LoVo (cell line): ENCODE data around the gene NLRP3.
"Not testable (repeated sequence)": the region's sequence is repeated elsewhere in the genome, so short reads cannot be mapped to it uniquely, and the experiment has no call there.

Source experiments
- DNase-seq: peaks from one replicate; pipeline ENCODE4 v3.0.0-alpha.2; 2016; ENCODE audit warnings: low spot score

The NLRP3 gene

DNA sequence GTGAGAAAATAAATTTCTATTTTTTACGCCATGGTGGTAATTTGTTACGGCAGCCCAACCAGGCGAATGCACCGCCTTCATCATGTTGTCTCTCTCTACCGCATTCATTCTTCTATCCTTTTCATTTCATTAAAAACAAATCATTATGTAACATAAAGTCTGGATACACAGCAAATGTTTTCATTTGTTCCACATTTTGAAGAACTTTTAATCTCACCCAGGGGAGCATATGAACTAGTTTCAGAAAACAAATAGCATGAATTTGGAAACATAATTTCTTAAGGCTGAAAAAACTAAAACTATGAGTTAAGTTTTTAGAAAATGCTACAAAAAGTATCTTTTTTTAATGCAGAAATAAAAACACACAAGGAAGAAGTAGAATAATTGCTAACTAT lies 53.2 kb downstream of the NLRP3 start:
- no peak for DNase-seq

DNA sequence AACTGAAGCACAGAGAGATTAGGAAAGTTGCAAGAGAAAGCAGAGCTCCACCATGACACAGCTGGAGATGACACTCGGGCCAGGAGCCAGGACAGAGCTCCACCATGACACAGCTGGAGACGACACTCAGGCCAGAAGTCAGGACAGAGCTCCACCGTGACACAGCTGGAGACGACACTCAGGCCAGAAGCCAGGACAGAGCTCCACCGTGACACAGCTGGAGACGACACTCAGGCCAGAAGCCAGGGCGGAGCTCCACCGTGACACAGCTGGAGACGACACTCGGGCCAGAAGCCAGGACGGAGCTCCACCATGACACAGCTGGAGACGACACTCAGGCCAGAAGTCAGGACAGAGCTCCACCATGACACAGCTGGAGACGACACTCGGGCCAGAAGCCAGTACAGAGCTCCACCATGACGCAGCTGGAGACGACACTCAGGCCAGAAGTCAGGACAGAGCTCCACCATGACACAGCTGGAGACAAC lies 55.0 kb downstream of the NLRP3 start:
- not testable (repeated sequence) for DNase-seq

DNA sequence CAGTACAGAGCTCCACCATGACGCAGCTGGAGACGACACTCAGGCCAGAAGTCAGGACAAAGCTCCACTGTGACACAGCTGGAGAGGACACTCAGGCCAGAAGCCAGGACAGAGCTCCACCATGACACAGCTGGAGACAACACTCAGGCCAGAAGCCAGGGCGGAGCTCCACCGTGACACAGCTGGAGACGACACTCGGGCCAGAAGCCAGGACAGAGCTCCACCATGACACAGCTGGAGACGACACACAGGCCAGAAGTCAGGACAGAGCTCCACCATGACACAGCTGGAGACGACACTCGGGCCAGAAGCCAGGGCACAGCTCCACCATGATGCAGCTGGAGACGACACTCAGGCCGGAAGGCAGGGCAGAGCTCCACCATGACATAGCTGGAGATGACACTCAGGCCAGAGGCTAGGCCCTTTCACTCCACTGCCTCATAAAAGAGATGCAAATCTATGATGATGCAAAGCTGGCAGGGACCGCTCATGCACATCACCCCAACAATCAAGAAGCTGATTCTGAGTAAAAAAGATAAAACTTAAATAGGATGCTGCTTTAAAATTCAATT lies 55.6 kb downstream of the NLRP3 start:
- DNase-seq = no peak

DNA sequence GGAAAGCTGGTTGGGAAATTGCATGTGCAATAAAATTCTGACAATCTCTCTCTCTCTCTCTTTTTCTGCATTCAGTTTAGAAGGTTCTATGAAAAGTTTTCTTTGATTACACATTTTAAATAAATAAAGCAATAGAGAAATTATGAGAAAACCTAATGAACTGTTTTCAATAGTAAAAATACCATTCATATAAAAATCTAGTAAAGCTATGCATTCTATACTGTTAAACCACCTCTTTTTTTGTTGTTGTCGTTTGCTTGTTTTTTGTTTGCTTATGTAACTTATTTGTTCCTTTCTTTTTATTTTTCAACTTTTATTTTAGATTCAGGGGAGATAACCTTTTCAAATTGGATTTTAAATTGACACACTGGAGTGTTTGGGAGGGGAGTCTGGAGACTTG lies 56.1 kb downstream of the NLRP3 start:
- no peak for DNase-seq

DNA sequence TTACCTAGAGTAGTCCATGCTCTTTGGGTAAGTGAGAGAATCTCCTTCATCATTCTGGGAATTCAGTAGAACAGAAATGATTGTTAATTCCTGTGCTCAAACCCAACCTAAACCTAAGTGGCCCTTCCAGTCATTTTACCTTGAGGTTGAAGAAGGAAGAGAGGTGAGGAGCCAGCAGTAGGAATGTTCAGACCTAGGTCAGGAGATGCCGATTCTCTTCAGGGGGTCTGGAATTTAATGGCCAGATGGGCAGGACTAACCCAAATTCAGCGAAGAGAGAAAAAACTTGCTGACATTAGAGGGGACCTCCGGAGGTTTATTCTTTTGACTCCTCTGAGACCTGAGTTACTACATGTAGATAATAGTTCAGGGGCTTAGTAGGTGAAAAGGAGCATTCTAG lies 58.4 kb downstream of the NLRP3 start:
- no peak for DNase-seq

DNA sequence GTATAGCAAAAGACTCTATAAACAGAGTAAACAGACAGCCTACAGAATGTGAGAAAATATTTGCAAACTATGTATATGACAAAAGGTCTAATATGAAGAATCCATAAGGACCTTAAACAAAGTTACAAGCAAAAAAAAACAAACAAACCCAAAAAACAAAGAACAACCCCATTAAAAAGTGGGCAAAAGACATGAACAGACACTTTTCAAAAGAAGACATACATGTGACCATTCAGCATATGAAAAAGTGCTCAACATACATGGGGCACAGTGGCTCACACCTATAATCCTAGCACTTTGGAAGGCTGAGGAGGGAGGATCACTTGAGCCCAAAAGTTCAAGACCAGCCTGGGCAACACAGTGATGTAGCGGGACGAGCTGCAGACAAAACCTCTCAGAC lies 59.8 kb downstream of the NLRP3 start:
- DNase-seq = no peak

DNA sequence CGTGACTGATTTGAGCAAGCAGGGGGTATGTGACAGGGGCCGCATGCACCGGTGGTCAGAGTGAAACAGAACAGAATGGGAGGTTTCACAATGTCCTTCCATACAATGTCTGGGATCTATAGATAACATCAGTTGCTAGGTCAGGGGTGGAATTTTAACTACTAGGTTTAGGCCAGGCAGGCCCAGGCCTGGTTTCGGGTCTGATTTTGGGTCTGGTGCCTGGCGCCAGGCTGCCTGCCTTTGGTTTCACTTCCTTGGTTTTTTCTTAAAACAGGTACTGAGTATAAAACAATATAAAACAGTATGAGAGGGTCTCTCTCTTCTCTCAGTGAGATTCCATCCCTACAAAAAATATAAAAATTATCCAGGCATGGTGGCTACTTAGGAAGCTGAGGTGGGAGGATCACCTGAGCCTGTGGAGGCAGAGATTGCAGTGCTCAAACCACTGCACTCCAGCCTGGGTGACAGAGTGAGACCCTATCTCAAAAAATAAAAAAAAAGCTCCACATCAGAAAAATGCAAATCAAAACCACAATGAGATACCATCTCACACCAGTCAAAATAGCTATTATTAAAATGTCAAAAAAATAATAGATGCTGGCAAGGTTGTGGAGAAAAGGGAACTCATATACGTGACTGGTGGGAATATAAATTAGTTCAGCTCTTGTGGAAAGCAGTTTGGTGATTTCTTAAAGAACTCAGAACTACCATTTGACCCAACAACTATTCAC lies 60.5 kb downstream of the NLRP3 start:
- DNase-seq = not testable (repeated sequence)

DNA sequence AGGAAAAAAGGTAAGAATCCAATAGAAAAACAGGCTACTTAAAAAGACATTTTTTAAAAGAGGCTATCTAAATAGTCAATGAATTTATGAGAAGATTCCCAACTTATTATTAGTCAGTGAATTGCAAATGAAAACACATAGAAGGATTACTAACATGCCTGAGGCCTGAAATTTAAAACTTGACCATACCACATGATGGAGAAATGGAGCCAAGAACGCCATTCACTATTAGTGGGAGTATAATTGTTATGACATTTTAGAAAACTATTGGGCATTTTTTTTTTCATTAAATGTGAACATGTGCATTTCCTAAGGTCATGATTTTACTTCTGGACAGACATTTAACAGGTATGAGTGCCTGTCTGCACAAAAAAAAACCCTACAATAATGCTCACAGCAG lies 66.8 kb downstream of the NLRP3 start:
- no peak for DNase-seq

DNA sequence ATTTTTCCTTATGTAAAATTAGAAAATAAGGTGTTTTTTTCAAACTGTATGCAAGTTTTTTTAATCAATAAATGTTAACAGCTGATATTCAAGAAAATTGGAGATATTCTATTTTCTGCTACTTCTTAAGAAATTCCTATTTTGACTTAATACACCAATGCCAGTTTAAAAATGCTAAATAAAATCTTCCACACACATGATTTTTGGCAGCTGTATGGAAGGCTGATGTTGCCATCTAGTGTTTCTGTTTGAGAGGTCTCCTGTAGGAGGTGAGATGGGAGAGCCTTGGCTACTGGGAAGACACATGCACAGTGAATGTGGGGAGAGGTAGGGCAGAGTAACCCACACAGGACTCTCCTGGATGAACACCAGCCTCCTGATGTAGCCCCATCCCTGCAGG lies 71.1 kb downstream of the NLRP3 start:
- DNase-seq = peak; percentile 47

DNA sequence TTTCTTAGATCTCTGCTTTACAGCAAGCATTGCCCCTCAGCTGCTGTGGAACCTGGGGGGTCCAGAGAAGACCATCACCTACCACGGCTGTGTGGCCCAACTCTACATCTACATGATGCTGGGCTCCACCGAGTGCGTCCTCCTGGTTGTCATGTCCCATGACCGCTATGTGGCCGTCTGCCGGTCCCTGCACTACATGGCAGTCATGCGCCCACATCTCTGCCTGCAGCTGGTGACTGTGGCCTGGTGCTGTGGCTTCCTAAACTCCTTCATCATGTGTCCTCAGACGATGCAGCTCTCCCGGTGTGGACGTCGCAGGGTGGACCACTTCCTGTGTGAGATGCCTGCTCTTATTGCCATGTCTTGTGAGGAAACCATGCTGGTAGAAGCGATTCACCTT lies 75.4 kb downstream of the NLRP3 start:
- DNase-seq = no peak

DNA sequence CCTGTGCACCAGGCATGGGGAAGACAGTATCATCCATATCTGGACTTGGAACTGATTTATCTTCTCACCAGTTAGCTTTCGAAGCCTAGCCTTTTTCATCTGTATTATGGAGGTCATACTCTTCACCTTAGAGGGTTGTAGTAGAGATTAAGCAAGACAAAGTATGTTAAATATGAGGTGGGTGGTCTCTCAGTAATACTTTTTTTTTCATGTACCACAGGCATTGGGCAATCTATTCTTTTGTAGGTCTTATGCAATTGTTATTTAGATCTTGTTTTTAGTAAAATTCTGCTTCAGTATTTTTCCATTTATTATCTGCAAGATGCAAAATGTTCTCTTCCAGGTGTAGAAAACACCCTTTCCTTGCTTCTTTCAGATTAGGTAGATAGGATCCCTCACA lies 77.1 kb downstream of the NLRP3 start:
- DNase-seq = no peak

DNA sequence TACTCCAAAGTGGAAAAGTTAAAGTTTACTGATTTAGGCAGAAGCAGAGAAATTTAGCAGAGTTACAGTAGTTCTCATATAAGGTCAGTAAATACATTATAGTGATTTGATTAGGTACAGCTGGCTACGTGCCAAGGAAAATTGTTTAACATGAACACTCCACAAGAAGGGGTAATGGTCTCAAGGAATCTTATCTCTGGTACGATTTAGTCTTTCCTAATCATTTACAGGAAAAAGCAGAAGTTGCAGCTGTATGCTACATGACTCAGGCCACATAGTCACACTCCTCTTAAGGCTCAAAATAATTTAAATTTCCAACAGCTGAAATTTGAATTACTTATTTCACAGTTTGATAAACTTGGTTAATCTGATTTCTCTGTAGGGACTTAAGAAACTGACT lies 78.8 kb downstream of the NLRP3 start:
- no peak for DNase-seq

DNA sequence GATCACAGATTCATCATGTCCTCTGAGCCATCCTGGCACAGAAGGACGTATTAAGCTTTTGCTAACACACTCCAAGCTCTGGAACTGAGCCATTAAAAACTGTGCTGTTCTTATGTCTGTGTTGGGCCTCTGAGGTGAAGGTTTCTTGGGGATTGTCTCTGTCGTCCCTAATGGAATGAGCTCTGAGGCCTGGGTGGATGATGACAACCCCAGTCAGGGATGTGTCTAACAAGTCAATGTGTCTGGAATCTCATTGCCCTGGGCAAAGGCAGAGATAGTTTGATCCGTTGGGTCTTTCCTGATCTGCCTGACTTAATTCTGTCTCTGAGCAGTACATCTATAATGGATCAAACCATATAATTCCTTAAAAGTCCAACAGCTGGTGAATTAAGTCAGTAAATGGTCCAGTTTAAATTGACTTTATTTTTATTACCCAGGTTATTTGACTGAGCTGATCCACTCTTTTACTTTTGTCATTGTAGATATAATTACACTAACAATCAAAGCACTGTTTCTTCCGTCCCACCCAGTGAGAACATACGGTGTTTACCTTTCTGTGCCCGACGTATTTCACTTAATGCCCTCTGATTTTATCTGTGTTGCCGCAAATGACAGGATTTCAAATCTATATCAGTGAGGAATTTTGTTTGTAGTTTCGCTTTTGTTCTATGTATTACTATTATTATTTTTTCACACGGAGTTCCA lies 80.8 kb downstream of the NLRP3 start:
- DNase-seq = no peak
